ENCODE measurements around the gene POLR2E. TPM values are rescaled to one million over a fixed set of nuclear protein-coding genes. Genes with fewer than 3 reads are reported as not detected.

Gene POLR2E
- total and polyA plus RNA-seq, 2 of the 8 experiments (the other 6 are each of a cell fraction or from before 2014, with no cell fraction given), result 281 to 381 TPM

DNA sequence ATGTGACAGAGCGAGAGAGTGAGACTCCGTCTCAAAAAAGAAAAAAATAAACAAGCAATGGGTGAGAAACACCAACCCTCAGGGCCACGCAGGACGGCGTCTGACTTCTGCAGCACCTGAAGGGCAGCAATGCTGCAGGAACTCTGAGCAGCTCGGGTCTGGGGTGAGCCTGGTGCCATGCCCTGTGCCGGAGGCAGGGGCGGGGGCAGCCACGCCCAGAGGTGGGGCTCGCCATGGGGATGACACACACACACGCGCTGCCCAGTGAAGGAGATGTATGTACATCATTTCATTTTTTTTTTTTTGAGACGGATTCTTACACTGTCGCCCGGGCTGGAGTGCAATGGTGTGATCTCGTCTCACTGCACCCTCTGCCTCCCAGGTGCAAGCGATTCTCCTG lies 32.9 kb upstream of the POLR2E start:
- Histone ChIP-seq H4K91ac (replicated peaks; ENCODE audit: insufficient read length, low read length) (no peak overlapping the region), H3K4me3 (ENCODE audit: extremely low read depth in 1 of 4, insufficient read depth in 2 of 4, low read depth in 3 of 4, low read length in 4 of 4) (no peak overlapping the region), H3K79me2 (ENCODE audit: control insufficient read depth in 1 of 2, insufficient read depth in 2 of 2, low read length in 2 of 2) (no peaks in the 10 kb centered on the region), H2AFZ (ENCODE audit: low read length) (no peak overlapping the region), H3K4me2 (ENCODE audit: insufficient read depth in 1 of 2, low read depth in 2 of 2, low read length in 2 of 2) (no peak overlapping the region), H4K20me1 (replicated peaks in 1 of 2; ENCODE audit: control insufficient read depth in 1 of 2, insufficient read depth in 2 of 2, low read length in 2 of 2) (peaks cover 4 to 6% of the 10 kb centered on the region in 2 experiments), H3K23me2 (ENCODE audit: low read depth, low read length) (peaks cover 4% of the 10 kb centered on the region; the same call in 1 of the 2 replicates), H3K4ac (replicated peaks; ENCODE audit: insufficient read length, low read depth, low read length) (no peak overlapping the region), H3K9me3 (ENCODE audit: insufficient read depth in 2 of 2, low read depth in 1 of 2, low read length in 1 of 2) (no peaks in the 10 kb centered on the region), H3K36me3 (ENCODE audit: control insufficient read depth in 2 of 4, insufficient read depth in 4 of 4, low read length in 3 of 4) (peaks cover 2 to 15% (median 4%) of the 10 kb centered on the region in 4 experiments; a peak in 4 of 8 replicates), H4K5ac (ENCODE audit: insufficient read length, low read depth, low read length) (no peak overlapping the region), H2BK12ac (ENCODE audit: low read depth, low read length) (no peak overlapping the region), H3K27ac (ENCODE audit: low read depth, low read length) (no peak overlapping the region), H3K56ac (replicated peaks; ENCODE audit: insufficient read length, low read depth, low read length) (no peak overlapping the region), H3K4me1 (replicated peaks in 1 of 4; ENCODE audit: control insufficient read depth in 3 of 4, insufficient read depth in 4 of 4, low read length in 3 of 4) (peaks cover 0 to 16% (median 10%) of the 10 kb centered on the region in 4 experiments; a peak in 6 of 7 replicates), H2BK5ac (ENCODE audit: low read depth, low read length) (no peak overlapping the region; the same call in 1 of the 2 replicates), H2BK15ac (ENCODE audit: low read length) (no peak overlapping the region), H3K9ac (replicated peaks in 1 of 4; ENCODE audit: extremely low read depth in 1 of 4, low read depth in 3 of 4, low read length in 3 of 4) (no peak overlapping the region), H4K8ac (ENCODE audit: extremely low read depth, insufficient read depth, low read length) (no peak overlapping the region), H3K14ac (ENCODE audit: insufficient read length) (no peak overlapping the region), H2BK20ac (ENCODE audit: low read length) (no peak overlapping the region), H2BK120ac (replicated peaks; ENCODE audit: low read depth, low read length) (no peak overlapping the region), H3K18ac (ENCODE audit: extremely low read depth, low read length) (no peak overlapping the region), H3K79me1 (ENCODE audit: low read depth, low read length) (peaks cover 10% of the 10 kb centered on the region), H3K23ac (ENCODE audit: insufficient read length) (no peak overlapping the region), H3K27me3 (replicated peaks in 1 of 4; ENCODE audit: control insufficient read depth in 3 of 4, extremely low read depth in 1 of 4, insufficient read depth in 3 of 4, low read length in 3 of 4) (no peaks in the 10 kb centered on the region), H2AK5ac (ENCODE audit: low read depth, low read length) (no peak overlapping the region)
- CTCF ChIA-PET (ENCODE audit: partially characterized antibody), result interaction anchor here (0.8 to 3.5 kb wide), 10 partner anchors 11 to 72 kb away, joined by 3 to 13 read pairs (median 4); no protein-coding TSS in a partner anchor
- FAIRE-seq, result no peak
- no peak for DNase-seq (ENCODE audit: low read depth in 1 of 2, low spot score in 2 of 2)
- POLR2A ChIA-PET (ENCODE audit: partially characterized antibody), result interaction anchor here (0.6 to 1.0 kb wide), 3 partner anchors 14 to 41 kb away, joined by 4 read pairs; no protein-coding TSS in a partner anchor
- 92% methylated on average over 12 of the region's 17 CpGs; no CpG with 5 or more reads in 1 of the 2 experiments for WGBS, 2 experiments (ENCODE audit: extremely low coverage in 1 of 2, insufficient coverage in 1 of 2, insufficient read length in 1 of 2, insufficient replicate concordance in 2 of 2, low coverage in 1 of 2, low lambda C conversion rate in 2 of 2, missing lambda C conversion rate in 1 of 2)
- no peak for TF ChIP-seq CHD2 (IDR thresholded peaks at IDR 0.05; ENCODE audit: low read length)
- TF ChIP-seq SIN3A (conservative IDR thresholded peaks at IDR 0.05 in 1 of 2, IDR thresholded peaks at IDR 0.05 in 1 of 2; ENCODE audit: low read depth in 1 of 2, low read length in 2 of 2), result no peak
- no peak for TF ChIP-seq SUZ12 (IDR thresholded peaks at IDR 0.05; ENCODE audit: low read length)
- no peak for TF ChIP-seq SP2 (IDR thresholded peaks at IDR 0.05; ENCODE audit: low read length)
- no peak for TF ChIP-seq CHD1 (IDR thresholded peaks at IDR 0.05; ENCODE audit: low read depth, low read length)
